ENCODE measurements around the gene TEX14. TPM values are rescaled to one million over a fixed set of nuclear protein-coding genes. Genes with fewer than 3 reads are reported as not detected.

The TEX14 gene
- total RNA-seq, 1 donor from 2014 or later, result not detected

GRCh38 chr17:58677194-58677880 is 14.5 kb downstream of the TEX14 start:
- Histone ChIP-seq H3K27ac (no peak overlapping the region), H3K27me3 (no peaks in the 10 kb centered on the region), H3K4me3 (no peak overlapping the region), H3K9me3 (no peaks in the 10 kb centered on the region), H3K4me1 (no peaks in the 10 kb centered on the region), H3K36me3 (no peaks in the 10 kb centered on the region)
- DNase-seq (ENCODE audit: low spot score in 2 of 2), result no peak
- TF ChIP-seq, protein P1, sequence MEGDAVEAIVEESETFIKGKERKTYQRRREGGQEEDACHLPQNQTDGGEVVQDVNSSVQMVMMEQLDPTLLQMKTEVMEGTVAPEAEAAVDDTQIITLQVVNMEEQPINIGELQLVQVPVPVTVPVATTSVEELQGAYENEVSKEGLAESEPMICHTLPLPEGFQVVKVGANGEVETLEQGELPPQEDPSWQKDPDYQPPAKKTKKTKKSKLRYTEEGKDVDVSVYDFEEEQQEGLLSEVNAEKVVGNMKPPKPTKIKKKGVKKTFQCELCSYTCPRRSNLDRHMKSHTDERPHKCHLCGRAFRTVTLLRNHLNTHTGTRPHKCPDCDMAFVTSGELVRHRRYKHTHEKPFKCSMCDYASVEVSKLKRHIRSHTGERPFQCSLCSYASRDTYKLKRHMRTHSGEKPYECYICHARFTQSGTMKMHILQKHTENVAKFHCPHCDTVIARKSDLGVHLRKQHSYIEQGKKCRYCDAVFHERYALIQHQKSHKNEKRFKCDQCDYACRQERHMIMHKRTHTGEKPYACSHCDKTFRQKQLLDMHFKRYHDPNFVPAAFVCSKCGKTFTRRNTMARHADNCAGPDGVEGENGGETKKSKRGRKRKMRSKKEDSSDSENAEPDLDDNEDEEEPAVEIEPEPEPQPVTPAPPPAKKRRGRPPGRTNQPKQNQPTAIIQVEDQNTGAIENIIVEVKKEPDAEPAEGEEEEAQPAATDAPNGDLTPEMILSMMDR (IDR thresholded peaks at IDR 0.05), result no peak
- intact Hi-C loops (cut with DNase I), result no loop called here

DNA sequence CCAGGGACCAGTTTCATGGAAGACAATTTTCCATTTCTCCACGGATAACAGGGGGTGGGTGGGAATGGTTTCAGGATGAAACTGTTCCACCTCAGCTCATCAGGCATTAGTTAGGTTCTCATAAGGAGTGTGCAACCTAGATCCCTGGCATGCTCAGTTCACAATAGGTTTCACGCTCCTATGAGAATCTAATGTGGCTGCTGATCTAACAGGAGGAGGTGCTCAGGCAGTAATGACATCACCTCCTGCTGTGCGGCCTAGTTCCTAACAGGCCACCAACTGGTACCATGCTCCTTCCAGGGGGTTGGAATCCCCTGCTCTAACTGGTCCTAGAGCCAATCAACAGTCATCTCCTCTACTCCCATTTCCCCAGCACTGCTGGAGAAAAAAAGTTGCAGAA is 19.9 kb downstream of the TEX14 start:
- Histone ChIP-seq H3K4me1 (no peaks in the 10 kb centered on the region), H3K27me3 (no peaks in the 10 kb centered on the region), H3K4me3 (no peak overlapping the region), H3K27ac (no peak overlapping the region), H3K9me3 (no peaks in the 10 kb centered on the region), H3K36me3 (no peaks in the 10 kb centered on the region)
- intact Hi-C loops (cut with DNase I), result no loop called here
- no peak for DNase-seq (ENCODE audit: low spot score in 2 of 2)
- TF ChIP-seq, protein P1 (IDR thresholded peaks at IDR 0.05), result no peak

DNA sequence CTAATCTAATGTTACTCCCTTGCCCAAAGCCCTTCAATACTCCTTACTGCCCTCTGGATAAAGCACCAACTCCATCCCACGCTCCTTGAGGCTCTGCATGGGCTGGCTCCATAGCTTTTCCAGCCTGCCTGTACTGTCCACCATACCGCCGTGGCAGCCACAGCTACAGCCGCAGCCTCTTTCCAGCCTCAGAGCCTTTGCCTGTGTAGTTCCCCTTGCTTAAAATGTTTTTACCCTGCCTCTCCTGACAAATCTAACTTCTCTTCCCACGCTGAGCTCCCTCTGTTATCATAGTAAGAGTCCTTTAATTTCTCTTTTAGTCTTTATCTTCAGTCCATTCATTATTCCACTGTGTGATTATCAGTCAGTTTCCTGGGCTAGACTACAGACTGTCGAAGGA is 22.0 kb downstream of the TEX14 start:
- intact Hi-C loops (cut with DNase I), result no loop called here
- H3K27me3 ChIP-seq, result no peaks in the 10 kb centered on the region
- H3K9me3 ChIP-seq, result no peaks in the 10 kb centered on the region
- H3K4me3 ChIP-seq, result no peak overlapping the region
- no peaks in the 10 kb centered on the region for H3K4me1 ChIP-seq
- H3K36me3 ChIP-seq, result no peaks in the 10 kb centered on the region
- H3K27ac ChIP-seq, result no peak overlapping the region
- TF ChIP-seq, protein P1 (IDR thresholded peaks at IDR 0.05), result no peak
- no peak for DNase-seq (ENCODE audit: low spot score in 2 of 2)

DNA sequence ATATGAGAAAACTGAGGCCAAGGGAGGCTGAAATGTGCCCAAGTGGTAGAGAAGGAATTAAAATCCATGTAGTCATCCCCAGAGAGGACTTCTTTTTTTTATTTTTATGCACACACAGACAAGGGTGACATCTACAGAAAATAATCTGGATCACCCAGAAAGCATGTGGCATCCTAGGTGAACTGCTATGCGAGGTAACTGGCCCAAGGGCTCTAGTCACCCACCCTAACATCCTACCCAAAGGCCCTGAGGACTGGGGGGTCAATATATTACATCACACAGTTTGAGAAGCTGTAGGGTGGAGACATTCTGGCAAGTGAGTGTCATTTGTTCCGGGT is 23.3 kb downstream of the TEX14 start:
- H3K4me1 ChIP-seq, result no peaks in the 10 kb centered on the region
- H3K27me3 ChIP-seq, result no peaks in the 10 kb centered on the region
- intact Hi-C loops (cut with DNase I), result no loop called here
- H3K9me3 ChIP-seq, result no peaks in the 10 kb centered on the region
- no peak overlapping the region for H3K27ac ChIP-seq
- no peaks in the 10 kb centered on the region for H3K36me3 ChIP-seq
- TF ChIP-seq, protein P1 (IDR thresholded peaks at IDR 0.05), result no peak
- H3K4me3 ChIP-seq, result no peak overlapping the region
- DNase-seq (ENCODE audit: low spot score in 2 of 2), result no peak

DNA sequence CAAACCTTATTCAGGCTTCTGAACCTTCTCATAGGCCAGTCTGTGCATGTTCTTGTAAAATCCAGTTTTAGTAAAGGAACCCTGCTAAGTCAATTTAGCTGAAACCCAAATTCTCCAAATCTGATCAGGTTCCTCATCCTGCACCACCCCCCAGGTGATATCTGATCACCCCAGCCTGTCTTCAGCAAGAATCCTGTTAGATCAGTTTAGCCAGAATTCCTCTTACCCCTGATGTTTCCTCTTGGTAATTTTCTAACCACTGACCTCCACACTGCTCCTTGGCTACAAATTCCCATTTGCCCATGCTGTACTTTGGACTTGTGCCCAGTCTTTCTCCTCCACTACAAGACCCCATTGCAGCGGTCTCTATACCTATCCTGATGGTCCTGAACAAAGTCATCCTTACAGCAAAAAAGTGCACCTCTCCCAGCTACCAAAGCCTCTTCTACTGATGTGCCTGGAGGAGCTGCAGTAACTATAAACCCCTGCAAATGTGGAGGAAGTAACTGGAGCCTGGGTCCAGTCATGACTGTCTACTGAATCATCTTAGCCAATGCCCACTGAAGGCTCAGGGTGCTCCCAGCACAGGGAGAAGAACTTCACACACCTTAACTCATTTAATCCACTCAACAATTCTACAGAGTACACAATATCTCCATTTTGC is 23.8 kb downstream of the TEX14 start:
- H3K4me1 ChIP-seq, result no peaks in the 10 kb centered on the region
- intact Hi-C loops (cut with DNase I), result no loop called here
- H3K27ac ChIP-seq, result no peak overlapping the region
- no peaks in the 10 kb centered on the region for H3K9me3 ChIP-seq
- no peak for DNase-seq (ENCODE audit: low spot score in 2 of 2)
- H3K36me3 ChIP-seq, result no peaks in the 10 kb centered on the region
- no peaks in the 10 kb centered on the region for H3K27me3 ChIP-seq
- H3K4me3 ChIP-seq, result no peak overlapping the region
- TF ChIP-seq, protein P1 (IDR thresholded peaks at IDR 0.05), result no peak

Measured in ascending aorta (tissue), 2 donors.